Thyroid gland (tissue), 4 donors: Measurements from ENCODE around the gene DCP1B. TPM values are rescaled to one million over a fixed set of nuclear protein-coding genes. Genes with fewer than 3 reads are reported as not detected.

Experiments
- DNase-seq, 2 donors: peaks; one replicate each; pipeline ENCODE4 v3.0.0-alpha.2; 2019
- H3K27ac ChIP-seq, 3 donors: fragments of 200-600 bp; sonication (generic); 1 replicate in 2 of 3; 2 replicates in 1 of 3; pipeline ENCODE4 v1.5.1; 2016 to 2019; ENCODE audit warnings: mild to moderate bottlenecking in 1 of 3, moderate library complexity in 1 of 3
- H3K27me3 ChIP-seq: fragments of 200-600 bp; sonication (generic); one replicate; pipeline ENCODE4 v1.5.1; 2019
- H3K36me3 ChIP-seq, 2 donors: fragments of 200-600 bp; sonication (generic); one replicate each; pipeline ENCODE4 v1.5.1; 2016 to 2019
- H3K4me1 ChIP-seq, 2 donors: fragments of 200-600 bp; sonication (generic); one replicate each; pipeline ENCODE4 v1.5.1; 2017 to 2019
- H3K4me3 ChIP-seq, 3 donors: fragments of 200-600 bp; sonication (generic); replicated peaks in 1 of 3; 1 replicate in 2 of 3; 2 replicates in 1 of 3; pipeline ENCODE4 v1.5.1; 2016; ENCODE audit warnings: mild to moderate bottlenecking in 1 of 3
- H3K9me3 ChIP-seq: fragments of 200-600 bp; sonication (generic); one replicate; pipeline ENCODE4 v1.5.1; 2017
- CTCF ChIP-seq, 6 experiments: fragments of 200-600 bp in 3 of 6; fragments of 450-650 bp in 3 of 6; sonication (generic) in 3 of 6; IDR thresholded peaks; one replicate each; pipeline ENCODE4 v1.5.1; 2016 to 2019; ENCODE audit warnings: antibody characterized with exemption in 6 of 6, mild to moderate bottlenecking in 2 of 6, inconsistent platforms in 1 of 6, moderate library complexity in 1 of 6
- POLR2A ChIP-seq, 2 donors: fragments of 450-650 bp; IDR thresholded peaks; one replicate each; pipeline ENCODE4 v1.6.1; 2017; ENCODE audit warnings: antibody characterized with exemption in 2 of 2, mild to moderate bottlenecking in 2 of 2, moderate library complexity in 1 of 2
- WGBS, 2 donors: methylation state at CpG; one replicate each; pipeline ENCODE4 v1.1.5; 2017; 5-methylcytosine and 5-hydroxymethylcytosine counted together
- intact Hi-C: fragments of 100-400 bp; cut with DNase I; formaldehyde crosslinking; loops from one replicate; pipeline ENCODE4 v1.15.1; 2023
- total RNA-seq, 4 donors: library from RNA; depleted of rRNA; stranded (reverse); fragments of >200 nt; gene quantifications; one replicate each; pipeline ENCODE4 v1.2.3, GENCODE V29; 2016

DCP1B gene
- total RNA-seq, 4 donors from 2014 or later: 20.1 to 22.9 (median 21.1) TPM

- H3K36me3 ChIP-seq: no peaks in the 10 kb centered on the region
Observed at GRCh38 chr12:2051700-2052621, 47.7 kb upstream of the DCP1B start.

GRCh38 chr12:2049604-2050540 is 45.6 kb upstream of the DCP1B start:
- Histone ChIP-seq H3K4me1 (peaks cover 0 to 8% of the 10 kb centered on the region in 2 donors), H3K36me3 (no peaks in the 10 kb centered on the region), H3K27ac (no peak overlapping the region), H3K4me3 (no peak overlapping the region), H3K27me3 (no peaks in the 10 kb centered on the region), H3K9me3 (no peaks in the 10 kb centered on the region)
- intact Hi-C loops: loop anchor here (10.0 kb wide), 2 partner anchors 225 to 535 kb away; no protein-coding TSS in a partner anchor
- 76 to 78% methylated on average over 8 of the region's 8 CpGs for WGBS, 2 donors
- no peak for TF ChIP-seq POLR2A (IDR thresholded peaks at IDR 0.05)
- TF ChIP-seq CTCF (IDR thresholded peaks at IDR 0.05): no peak
- DNase-seq: no peak

More at GRCh38 chr12:2051700-2052621, 47.7 kb upstream of the DCP1B start:
- TF ChIP-seq POLR2A (IDR thresholded peaks at IDR 0.05) (no peak), CTCF (IDR thresholded peaks at IDR 0.05) (no peak)
- no peak for DNase-seq
- H3K4me3 ChIP-seq: peak overlapping the region in 1 of 3 donors; percentile 17
- no peaks in the 10 kb centered on the region for H3K9me3 ChIP-seq
- peaks cover 0 to 8% of the 10 kb centered on the region in 2 donors for H3K4me1 ChIP-seq
- intact Hi-C loops: loop anchor here (10.0 kb wide), 2 partner anchors 223 to 533 kb away; no protein-coding TSS in a partner anchor
- no peak overlapping the region for H3K27ac ChIP-seq
- WGBS, 2 donors: 15 to 18% methylated on average over 26 to 29 of the region's 52 CpGs
- no peaks in the 10 kb centered on the region for H3K27me3 ChIP-seq

GRCh38 chr12:2047752-2048151 is 43.5 kb upstream of the DCP1B start:
- H3K27ac ChIP-seq: no peak overlapping the region
- TF ChIP-seq POLR2A (IDR thresholded peaks at IDR 0.05): no peak
- no peaks in the 10 kb centered on the region for H3K4me1 ChIP-seq
- no peaks in the 10 kb centered on the region for H3K9me3 ChIP-seq
- no peaks in the 10 kb centered on the region for H3K27me3 ChIP-seq
- WGBS, 2 donors: 89 to 93% methylated on average over 7 of the region's 7 CpGs
- no peak overlapping the region for H3K4me3 ChIP-seq
- no peaks in the 10 kb centered on the region for H3K36me3 ChIP-seq
- intact Hi-C loops: no loop called here
- no peak for DNase-seq

- intact Hi-C loops: no loop called here
- DNase-seq: no peak
- H3K36me3 ChIP-seq: no peaks in the 10 kb centered on the region
- no peak overlapping the region for H3K27ac ChIP-seq
- no peaks in the 10 kb centered on the region for H3K27me3 ChIP-seq
- H3K9me3 ChIP-seq: no peaks in the 10 kb centered on the region
- H3K4me3 ChIP-seq: no peak overlapping the region
- WGBS, 2 donors: 81 to 87% methylated on average over 4 of the region's 4 CpGs
- no peak for TF ChIP-seq POLR2A (IDR thresholded peaks at IDR 0.05)
- no peak for TF ChIP-seq CTCF (IDR thresholded peaks at IDR 0.05)
- no peaks in the 10 kb centered on the region for H3K4me1 ChIP-seq
Observed at GRCh38 chr12:2046957-2047356, 42.7 kb upstream of the DCP1B start.

GRCh38 chr12:2044165-2044564 is 39.9 kb upstream of the DCP1B start:
- whole genome bisulfite sequencing, 2 donors: 77 to 83% methylated on average over 6 of the region's 6 CpGs
- no peak for DNase-seq
- TF ChIP-seq POLR2A (IDR thresholded peaks at IDR 0.05): no peak
- TF ChIP-seq CTCF (IDR thresholded peaks at IDR 0.05): no peak
- Histone ChIP-seq H3K36me3 (no peaks in the 10 kb centered on the region), H3K4me1 (no peaks in the 10 kb centered on the region), H3K27ac (no peak overlapping the region), H3K4me3 (no peak overlapping the region), H3K27me3 (no peaks in the 10 kb centered on the region), H3K9me3 (no peaks in the 10 kb centered on the region)
- intact Hi-C loops: no loop called here
